AG20443 (cell line): ENCODE measurements around the gene CADPS2.
"Not testable (repeated sequence)": the region's sequence is repeated elsewhere in the genome, so short reads cannot be mapped to it uniquely, and the experiment has no call there.

Experiments used
- DNase-seq: peaks from one replicate; pipeline ENCODE4 v3.0.0; 2012; ENCODE audit warnings: low spot score, mixed read lengths

The CADPS2 gene

DNA sequence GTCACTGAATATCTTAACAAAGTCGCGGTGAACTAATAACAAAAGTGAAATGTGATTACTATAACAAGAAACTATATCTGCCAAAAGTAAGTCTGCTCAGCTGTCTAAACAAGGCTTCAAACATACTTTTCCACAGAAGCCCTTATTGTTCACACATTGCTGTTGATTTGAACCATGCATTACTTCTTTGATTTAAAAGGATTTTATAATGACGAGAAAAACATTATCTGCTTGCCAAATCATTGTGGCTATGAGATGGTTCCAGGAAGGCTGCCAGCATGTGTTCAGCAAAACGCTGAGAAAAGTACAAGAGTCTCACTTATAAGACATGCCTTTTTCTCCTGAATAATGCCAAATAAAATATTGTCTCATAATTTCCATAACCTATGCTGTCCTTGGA is 211.8 kb downstream of the CADPS2 start:
- DNase-seq = peak; percentile 15

DNA sequence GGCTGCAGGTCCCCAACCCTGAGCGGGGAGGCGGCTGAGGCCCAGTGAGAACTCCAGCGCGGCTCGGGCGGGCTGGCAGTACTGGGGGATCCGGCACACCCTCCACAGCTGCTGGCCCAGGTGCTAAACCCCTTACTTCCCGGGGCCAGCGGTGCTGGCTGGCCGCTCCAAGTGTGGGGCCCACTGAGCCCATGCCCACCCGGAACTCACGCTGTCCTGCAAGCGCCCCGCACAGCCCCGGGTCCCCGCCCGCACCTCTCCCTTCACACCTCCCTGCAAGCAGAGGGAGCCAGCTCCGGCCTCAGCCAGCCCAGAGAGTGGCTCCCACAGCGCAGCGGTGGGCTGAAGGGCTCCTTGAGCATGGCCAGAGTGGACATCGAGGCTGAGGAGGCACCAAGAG is 212.3 kb downstream of the CADPS2 start:
- no peak for DNase-seq

DNA sequence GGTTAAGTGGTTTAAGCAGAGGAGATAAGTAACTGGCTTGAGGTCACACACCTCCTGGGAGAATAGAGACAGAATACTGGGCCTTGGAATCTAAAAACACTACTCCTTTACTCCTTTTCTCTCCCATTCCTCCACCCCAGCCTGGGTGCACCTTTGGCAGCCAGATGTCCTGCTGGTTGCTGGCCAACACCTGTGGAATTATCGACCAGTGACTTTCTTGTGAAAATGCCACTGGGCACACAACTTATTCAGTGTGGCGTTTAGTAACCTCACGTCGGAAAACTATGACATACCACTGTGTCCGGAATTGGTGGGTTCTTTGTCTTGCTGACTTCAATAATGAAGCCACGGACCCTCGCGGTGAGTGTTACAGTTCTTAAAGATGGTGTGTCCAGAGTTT is 213.7 kb downstream of the CADPS2 start:
- DNase-seq = no peak

- no peak for DNase-seq
Measured at GRCh38 chr7:122663733-122664132, 222.5 kb downstream of the CADPS2 start.

DNA sequence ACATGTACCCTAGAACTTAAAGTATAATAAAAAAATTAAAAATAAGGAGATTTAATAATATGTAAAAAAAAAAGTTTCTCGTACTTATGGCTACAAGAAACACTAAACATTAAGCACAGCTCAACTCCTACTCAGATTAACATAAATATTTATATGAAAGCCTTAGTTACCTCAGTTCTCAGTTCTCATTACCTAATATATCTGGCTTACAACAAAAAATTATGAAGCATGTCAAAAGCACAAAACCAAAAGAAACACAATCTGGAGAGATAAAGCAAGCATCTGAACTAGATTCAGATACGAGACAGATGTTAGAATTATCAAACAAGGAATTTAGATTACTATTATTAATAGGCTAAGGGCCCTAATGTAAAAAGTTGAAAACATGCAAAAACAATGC is 227.4 kb downstream of the CADPS2 start:
- no peak for DNase-seq

DNA sequence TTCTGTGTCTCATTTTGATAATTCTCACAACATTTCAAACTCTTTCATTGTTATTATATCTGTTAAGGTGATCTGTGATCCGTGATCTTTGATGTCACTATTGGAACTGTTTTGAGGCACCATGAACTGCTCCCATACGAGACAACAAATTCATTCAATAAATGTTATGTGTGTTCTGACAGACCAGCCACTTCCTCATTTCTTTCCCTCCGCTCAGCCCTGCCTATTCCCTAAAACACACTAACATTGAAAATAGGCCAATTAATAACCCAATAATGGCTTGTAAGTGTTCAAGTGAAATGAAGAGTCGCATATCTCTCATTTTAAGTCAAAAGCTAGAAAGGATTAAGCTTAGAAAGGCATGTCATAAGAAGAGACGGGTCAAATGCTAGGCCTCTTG is 232.6 kb downstream of the CADPS2 start:
- no peak for DNase-seq

- no peak for DNase-seq
Measured at GRCh38 chr7:122652876-122653275, 233.4 kb downstream of the CADPS2 start.

- DNase-seq = no peak
Measured at GRCh38 chr7:122651451-122651850, 234.8 kb downstream of the CADPS2 start.

GRCh38 chr7:122643250-122643649 is 243.0 kb downstream of the CADPS2 start:
- no peak for DNase-seq

GRCh38 chr7:122638459-122638858 is 247.8 kb downstream of the CADPS2 start:
- no peak for DNase-seq

DNA sequence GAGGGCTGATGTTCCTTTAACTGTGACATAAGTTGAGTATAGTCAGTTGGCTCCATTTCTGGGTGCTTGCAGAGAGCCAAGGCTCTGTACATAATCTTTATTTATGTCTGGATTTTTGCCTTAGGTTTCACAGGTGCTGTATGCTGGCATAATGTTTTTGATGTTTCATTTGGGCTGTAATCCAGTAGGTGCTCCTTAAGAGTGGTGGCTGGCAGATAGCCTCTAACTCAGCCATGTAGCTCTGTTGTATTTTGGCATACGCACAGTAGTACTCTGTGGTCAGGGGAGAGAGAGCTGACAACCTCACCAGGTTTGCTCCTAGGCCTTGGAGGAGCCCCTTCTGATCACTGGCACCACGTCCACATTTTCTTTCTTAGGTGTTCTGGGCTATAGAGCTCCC is 248.5 kb downstream of the CADPS2 start:
- no peak for DNase-seq

DNA sequence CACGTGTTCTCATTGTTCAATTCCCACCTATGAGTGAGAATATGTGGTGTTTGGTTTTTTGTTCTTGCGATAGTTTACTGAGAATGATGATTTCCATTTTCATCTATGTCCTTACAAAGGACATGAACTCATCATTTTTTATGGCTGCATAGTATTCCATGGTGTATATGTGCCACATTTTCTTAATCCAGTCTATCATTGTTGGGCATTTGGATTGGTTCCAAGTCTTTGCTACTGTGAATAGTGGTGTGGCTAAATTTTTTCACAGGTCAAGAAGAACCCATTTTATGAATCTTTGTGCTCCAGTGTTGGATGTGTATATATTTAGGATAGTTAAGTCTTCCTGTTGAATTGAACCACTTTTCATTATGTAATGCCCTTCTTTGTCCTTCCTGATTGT is 250.8 kb downstream of the CADPS2 start:
- not testable (repeated sequence) for DNase-seq

GRCh38 chr7:122633472-122633871 is 252.8 kb downstream of the CADPS2 start:
- no peak for DNase-seq

DNA sequence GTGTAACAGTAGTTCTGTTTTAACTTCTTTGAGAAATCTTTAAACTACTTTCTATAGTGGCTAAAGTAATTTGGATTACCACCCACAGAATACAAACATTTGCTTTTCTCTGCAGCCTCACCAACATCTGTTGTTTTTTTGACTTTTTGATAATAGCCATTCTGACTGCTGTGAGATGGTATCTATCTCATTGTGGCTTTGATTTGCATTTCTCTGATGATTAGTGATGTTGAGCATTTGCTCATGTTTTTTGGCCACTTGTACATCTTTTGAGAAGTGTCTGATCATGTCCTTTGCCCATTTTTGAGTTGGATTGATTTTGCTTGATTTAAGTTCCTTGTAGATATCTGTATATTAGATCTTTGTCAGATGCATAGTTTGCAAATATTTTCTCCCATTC is 254.0 kb downstream of the CADPS2 start:
- DNase-seq = no peak

DNA sequence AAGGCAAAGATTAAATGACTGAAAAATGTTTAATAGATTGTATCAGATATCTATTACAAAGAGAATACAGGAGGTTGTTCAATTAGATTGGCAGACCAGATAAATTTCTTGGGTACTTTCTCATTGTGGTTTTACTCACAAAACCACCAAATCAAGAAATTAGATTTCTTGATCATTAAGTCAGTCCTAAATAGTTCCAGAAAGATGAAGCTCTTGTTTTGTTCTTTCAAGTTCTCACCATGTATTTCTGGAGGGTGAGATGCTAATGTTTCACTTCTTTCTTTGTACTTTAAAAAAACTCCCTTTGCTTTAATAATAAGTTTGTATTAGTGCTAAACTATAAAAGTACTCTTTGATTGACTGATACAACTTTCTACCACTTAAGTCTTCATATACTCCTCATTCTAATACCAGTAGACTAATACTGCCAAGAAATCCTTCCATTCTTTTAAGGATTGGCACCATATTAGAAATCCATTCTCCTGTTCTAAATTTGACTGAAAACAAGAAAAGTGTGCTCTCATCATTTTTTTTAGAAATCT is 256.8 kb downstream of the CADPS2 start:
- no peak for DNase-seq

- no peak for DNase-seq
Measured at GRCh38 chr7:122628651-122629411, 257.4 kb downstream of the CADPS2 start.

DNA sequence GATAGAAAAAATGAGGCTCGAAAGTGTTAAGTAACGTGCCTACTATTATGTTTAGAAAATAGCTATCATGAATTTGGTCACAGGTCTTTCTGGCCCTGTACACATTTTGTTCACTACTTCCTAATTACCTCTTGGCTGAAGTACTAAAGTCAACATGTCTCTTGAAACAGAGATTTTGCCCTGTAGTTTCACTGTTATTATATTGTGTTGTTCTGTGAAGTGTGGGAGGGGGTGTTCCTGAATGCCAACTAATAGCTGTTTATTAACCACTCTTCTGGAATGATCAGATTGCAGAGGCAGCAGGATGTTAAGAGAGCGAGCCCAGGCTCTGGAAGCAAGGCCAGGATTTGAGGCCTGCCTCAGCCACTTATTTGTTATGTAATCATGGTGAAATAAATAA is 259.5 kb downstream of the CADPS2 start:
- no peak for DNase-seq

DNA sequence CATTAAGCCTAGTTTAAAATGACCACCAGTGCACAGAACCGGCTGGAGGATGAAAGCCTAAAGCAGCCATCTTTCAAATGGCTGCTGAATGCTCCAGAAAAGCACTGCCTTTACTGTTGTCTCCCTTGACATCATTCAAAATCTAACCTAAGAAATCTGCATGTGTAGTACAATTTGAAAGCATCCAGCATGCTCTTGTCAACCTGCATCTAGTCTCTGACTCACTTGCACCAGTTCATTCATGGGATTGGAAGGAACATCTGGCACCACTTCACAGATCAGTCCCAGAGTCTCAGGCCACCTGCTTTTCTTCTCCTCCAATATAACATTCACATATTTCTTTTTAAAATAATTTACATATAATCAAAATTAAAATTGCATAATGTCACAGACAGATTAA is 263.6 kb downstream of the CADPS2 start:
- no peak for DNase-seq

GRCh38 chr7:122619664-122620063 is 266.6 kb downstream of the CADPS2 start:
- DNase-seq = no peak

DNA sequence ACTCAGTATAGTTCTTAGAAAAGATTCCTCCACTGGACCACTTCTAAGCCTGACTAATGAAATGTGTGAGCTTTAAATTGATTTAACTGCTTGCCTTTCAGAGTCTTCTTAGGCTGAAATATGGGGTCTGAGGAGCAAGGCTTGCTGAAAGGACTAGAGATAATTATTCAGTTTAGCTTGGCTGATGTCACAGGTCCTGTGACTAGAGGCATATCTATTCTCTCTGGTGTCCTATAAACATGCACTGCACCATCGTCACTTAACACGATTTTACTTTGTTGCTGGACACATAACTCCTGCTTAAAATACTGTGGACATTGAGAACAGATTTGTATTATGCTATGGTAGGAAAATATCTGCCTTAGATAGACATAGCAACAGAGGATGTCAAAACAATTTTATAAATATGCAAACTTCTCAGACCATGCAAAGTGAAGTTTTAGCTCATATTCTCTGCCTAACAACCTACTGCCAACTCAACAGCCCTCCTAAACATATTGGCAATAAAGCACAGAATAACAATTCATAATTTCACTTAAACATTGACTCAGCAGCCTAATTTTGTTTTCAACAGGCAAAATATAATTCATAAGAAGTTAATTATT is 267.6 kb downstream of the CADPS2 start:
- DNase-seq = no peak

DNA sequence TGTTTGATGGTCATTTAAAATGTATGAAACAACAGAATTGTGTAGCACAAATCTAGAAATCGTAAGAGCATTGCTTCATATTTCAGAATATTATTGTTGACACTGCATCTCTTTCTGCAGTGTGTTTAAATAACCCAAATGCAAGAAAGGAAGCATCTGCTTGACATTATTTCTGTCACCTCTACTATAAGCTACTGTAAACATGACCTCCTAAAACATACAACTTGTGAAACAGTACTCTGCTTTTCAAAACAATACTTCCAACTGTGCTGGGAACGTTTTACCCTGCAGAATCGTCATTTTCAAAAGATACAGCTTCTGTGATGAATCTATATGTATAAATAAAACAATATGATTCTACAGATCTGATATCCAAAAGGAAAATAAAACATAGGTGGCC is 269.3 kb downstream of the CADPS2 start:
- DNase-seq = no peak

DNA sequence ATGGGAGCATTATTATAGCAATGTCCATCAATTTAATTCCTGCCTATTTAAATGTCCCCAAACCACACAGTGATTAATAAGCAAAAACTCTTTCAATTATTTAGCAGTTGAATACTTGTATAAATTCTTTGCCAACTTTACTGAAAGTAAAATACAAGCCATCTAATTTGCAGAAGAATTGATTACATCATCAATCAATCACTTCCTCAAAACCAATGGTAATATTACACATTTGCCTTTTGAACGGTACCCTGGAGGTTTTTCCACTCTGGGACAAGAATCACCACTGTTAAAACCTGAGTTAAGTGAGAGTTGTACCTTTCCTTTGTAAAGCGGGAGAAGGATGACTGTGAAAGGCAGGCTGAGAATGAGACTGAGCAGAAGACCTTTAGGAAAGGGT is 280.3 kb downstream of the CADPS2 start:
- DNase-seq = no peak

DNA sequence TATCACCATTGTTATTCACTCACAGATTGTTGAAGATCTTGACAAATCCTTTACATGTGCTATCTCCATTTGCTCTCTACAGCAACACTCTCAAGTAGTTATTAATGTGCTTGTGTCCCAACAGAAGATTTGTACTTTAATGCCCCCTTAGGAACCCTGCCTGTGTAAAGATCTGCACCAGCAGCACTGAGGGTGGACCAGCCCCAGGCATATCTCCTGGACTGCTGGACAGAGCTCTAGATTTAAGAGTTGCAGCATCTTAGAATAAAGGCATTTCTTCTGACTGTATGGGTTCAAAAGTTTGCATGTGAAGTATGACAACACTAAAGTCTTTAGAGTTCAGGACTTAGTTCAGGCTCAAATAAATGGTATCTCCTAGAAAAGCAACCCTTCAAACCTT is 282.0 kb downstream of the CADPS2 start:
- DNase-seq = no peak

GRCh38 chr7:122602800-122603199 is 283.5 kb downstream of the CADPS2 start:
- DNase-seq = no peak
